ENCODE data around the gene TSPAN2. TPM values are rescaled to one million over a fixed set of nuclear protein-coding genes. Genes with fewer than 3 reads are reported as not detected.
A peak's percentile ranks its signal among the peaks of the same experiment; 100 is the strongest.

The TSPAN2 gene
- total RNA-seq, 1 experiment from 2014 or later = 0.69 TPM

- no peak for DNase-seq (ENCODE audit: low read depth)
Measured at GRCh38 chr1:115076384-115076915, 12.9 kb downstream of the TSPAN2 start.

DNA sequence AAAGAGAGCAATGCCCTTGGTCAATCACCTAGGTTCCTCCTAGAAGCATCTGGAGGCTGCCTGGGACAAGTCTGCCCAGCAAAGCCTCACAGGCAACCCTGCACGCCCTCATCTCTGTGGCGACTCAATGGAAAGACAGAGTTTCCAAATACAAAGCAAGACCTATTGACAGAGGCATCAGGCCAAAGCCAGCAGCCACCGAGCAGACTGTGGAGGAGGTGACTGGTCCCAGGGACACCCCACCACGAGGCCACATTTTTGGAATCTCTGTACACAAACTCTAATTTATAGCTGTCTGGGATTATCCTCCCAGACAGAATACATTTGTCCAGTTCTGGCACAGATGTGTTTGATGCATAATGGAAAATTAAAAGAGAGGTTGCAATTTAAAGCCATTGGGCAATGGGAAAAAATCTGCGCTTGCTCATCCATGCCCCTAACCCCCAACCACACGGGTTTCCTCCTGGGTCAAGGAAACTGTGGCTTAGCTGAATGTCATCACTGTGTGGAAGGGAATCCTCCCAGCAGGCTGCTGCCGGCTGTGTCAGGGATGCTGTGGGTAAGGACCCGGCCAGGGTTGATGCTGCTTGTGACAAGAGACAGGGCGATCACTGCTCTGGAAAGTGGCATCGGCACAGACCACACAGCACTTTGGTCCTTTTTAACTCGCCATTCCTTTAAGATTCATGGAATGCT is 14.3 kb downstream of the TSPAN2 start:
- DNase-seq (ENCODE audit: low read depth) = no peak

DNA sequence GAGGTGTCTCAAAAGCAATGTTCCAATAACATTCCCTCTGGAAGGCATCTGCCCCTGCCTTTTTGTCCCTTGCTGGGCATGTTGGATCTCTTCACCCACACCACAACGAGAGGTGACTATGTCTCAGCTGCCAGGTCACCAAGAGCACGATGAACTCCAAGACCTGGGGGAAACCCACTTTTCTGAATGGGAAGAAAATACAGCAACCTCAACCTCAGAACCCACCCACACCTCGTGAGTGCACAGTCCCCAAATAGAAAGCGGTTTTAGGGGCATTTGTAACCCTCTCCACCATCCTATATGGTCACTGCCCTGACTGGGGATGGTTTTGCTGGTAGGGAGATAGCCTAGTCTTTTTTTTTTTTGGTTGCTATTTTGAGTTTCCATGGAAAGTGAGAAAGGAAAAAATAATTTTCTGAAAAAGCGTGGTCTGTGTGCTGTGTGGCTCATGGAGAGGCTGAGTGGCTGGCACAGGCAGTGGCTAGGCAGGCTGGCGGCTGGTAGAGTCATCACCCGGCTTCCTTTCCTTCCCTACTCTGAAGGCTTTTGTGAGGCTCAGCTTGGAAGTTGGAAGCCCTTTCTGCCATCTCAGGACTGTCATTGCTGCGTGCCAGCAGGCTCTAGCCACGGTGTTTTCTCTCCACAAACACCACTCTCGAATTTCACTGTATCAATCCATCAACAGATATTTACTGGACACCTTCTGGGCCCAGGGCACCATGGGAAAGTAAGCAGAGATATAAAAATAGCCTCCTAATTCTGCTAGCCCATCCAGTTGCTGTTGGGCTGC is 15.8 kb downstream of the TSPAN2 start:
- no peak for DNase-seq (ENCODE audit: low read depth)

DNA sequence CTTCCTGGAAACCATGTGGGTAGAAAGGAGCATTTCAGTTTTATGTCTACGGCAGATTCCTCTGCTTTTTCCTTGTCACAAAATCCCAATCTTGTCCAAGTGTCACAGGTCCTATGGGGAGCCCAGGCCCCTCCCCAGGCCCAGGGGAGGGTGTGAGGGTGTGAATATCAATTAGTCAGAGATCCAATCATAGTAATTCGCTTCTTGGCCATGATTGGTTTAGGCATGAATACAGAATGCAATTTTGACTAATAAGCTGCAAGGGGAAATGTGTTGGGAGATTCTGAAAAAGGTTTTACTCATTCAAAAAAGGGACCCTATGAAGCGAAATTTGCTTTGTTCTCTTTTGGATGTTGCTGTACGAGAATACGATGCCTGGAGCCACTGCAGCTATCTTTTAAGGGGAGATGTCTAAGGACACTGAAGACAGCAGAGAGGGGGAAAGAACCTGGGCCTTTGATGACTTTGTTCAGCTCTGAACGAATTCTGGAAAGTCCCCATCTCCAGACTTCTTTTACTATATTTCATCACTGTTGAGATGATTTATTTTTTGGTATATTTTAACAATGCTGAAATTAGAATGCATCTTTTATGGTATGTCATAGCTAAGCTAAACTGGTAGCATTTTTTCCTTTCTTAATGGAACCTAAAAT is 18.2 kb downstream of the TSPAN2 start:
- DNase-seq (ENCODE audit: low read depth) = no peak

- DNase-seq (ENCODE audit: low read depth) = peak; percentile 57
Measured at GRCh38 chr1:115069659-115070308, 19.5 kb downstream of the TSPAN2 start.

DNA sequence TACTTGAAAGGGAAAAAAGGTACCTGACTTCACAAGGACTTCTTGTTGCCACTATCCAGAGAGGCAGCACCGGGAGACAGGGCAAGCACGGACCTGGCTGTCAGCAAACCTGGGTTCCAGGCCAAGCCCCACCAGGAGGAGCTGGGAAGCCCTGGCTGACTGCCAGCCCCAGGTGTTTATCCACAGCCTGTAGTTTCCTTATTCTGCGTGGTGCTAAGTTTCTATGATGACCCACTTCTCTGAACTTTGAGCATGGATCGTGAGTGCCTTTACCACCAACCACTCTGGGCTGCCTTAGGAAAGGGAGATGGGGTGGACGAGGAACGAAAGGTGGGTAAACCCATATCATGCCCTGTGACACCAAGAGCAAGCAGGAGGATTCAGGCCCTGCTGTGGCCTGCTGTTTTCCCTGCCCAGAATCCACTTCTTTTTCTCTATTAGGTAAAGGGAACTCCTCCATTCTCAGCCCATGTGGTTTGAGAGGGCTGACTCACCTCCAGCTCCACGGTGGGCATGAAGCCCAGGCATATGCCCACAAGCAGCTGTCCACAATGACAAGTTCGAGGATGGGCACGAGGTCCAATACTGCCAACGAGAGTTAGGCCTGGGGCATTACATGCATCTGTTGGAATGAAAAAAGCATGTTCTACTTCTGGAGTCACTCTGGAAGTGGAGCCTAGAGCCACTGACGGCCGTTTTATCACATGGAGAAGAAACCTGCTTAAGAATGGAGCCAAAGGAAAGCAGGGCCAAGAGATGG is 20.3 kb downstream of the TSPAN2 start:
- peak; percentile 97 for DNase-seq (ENCODE audit: low read depth)

GRCh38 chr1:115067161-115067859 is 22.0 kb downstream of the TSPAN2 start:
- DNase-seq (ENCODE audit: low read depth) = peak; percentile 94

DNA sequence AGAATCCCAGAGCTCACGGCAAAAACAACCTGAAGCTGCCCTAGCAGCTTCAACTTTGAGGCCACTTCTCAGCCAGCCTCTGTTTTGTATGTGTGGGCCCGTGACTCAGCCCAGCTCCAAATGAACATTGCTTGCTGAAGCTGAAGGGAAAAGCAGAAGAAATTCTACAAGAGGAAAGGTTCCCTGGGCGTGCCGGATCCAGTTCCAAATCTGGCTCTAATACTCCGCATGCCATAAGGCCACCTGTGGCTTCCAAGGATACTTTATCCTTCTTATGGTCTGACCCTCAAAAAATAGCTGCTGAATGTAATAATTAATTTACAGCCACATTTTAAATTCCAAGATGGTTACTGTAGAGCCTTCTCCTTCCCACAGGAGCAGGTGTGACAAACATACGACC is 24.3 kb downstream of the TSPAN2 start:
- DNase-seq (ENCODE audit: low read depth) = peak; percentile 54

DNA sequence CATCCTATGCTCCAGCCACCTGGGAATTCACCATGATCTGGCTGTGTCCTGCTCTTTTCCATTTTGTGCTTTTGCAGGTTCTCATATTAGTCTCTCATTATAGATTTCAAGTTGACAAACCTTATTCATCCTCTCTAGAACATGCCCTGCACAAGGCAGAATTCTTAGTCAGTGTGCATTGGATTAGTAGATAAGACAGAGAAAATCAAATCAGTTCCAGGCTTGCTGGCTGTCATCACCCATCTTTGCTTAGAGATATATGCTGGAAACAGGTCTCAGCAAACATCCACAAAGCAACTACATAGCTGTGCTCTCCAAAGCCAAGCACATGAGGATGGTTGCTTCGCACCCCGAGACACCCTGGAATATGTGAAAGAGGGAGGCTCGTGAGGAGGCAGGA is 24.8 kb downstream of the TSPAN2 start:
- DNase-seq (ENCODE audit: low read depth) = no peak

- peak; percentile 93 for DNase-seq (ENCODE audit: low read depth)
Measured at GRCh38 chr1:115063228-115063901, 25.9 kb downstream of the TSPAN2 start.

DNA sequence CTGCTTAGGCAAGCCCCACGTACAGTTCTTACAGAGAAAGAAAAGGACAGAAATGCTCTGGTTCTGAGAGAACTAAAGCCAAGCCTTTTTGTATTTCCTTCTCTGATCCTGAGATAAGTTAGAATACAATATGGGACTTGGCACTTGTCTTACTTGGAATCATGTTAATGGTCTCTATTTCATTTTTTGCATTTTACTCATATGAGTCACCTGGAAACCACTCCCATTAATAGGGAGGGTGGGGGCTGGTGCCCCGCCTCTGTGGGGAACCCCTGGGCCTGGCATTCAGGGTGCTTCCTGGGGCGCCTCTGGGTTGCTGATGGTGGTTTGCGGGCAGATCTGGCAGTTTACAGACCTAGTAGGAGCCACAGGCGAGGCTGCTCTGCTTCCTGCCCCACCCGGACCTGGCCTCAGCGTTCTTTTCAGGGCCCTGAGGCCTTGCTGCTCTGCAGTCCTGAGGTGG is 26.7 kb downstream of the TSPAN2 start:
- DNase-seq (ENCODE audit: low read depth) = peak; percentile 98

GRCh38 chr1:115060501-115060900 is 28.8 kb downstream of the TSPAN2 start:
- DNase-seq (ENCODE audit: low read depth) = no peak

- no peak for DNase-seq (ENCODE audit: low read depth)
Measured at GRCh38 chr1:115059316-115059715, 30.0 kb downstream of the TSPAN2 start.

- DNase-seq (ENCODE audit: low read depth) = no peak
Measured at GRCh38 chr1:115057661-115058254, 31.5 kb downstream of the TSPAN2 start.

DNA sequence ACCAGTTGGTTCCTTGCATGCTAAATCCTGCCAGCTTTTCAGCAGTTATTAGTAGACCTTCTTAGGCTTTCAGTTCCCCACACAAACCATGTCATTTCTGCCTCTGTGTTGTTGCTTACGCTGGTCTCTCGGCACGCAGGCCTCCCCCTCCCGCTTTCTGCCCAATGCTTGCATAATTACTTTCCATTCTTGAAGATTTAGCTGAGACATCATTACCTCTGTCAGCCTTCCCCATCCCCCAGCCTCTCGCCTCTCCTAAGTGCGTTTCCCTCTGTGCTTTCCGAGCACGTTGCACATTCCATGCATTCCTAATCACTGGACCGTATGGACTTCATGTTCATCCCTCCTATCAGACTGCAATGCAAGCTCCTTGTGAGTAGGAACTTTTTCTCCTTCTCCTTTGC is 32.9 kb downstream of the TSPAN2 start:
- peak; percentile 22 for DNase-seq (ENCODE audit: low read depth)

DNA sequence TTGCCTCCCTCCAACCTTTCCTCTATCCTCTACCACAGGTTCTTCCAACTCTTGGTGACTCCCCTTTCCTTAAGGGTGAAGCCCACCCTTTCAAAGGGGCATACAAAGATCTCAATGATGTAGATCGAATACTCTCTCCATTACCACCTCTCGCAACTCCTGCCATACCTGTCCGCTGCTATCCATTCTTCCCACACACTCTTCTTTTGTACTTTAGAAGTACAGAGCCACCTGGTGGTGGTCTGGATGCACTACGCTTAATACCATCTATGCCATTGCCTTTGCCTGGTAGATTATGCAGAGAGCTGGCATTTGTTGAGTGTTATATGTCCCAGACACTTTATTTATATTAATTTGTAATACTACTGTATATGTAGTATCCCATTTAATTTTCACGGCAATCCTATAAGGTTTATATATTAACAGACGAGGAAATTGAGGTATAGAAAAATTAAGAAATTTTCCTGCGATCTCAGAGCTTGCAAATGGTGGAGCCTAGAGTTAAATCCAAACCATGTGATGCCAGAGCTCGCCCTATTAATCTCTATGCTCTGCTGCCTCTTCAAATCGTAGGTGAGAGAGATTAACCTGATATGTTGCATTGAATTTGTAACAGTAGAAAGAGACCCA is 36.7 kb downstream of the TSPAN2 start:
- peak; percentile 65 for DNase-seq (ENCODE audit: low read depth)

- DNase-seq (ENCODE audit: low read depth) = no peak
Measured at GRCh38 chr1:115051850-115052249, 37.5 kb downstream of the TSPAN2 start.

DNA sequence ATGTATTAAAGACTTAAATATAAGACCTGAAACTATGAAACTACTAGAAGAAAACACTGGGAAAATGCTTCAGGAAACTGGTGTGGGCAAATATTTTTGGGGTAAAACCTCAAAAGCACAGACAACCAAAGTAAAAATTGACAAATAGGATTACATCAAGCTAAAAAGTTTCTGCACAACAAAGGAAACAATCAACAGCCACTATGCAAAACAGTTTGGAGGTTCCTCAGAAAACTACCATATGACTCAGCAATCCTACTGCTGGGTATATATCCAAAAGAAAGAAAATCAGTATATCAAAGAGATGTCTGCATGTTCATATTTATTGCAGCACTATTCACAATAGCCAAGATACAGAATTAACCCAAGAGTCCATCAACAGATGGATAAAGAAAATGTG is 42.6 kb downstream of the TSPAN2 start:
- no peak for DNase-seq (ENCODE audit: low read depth)

DNA sequence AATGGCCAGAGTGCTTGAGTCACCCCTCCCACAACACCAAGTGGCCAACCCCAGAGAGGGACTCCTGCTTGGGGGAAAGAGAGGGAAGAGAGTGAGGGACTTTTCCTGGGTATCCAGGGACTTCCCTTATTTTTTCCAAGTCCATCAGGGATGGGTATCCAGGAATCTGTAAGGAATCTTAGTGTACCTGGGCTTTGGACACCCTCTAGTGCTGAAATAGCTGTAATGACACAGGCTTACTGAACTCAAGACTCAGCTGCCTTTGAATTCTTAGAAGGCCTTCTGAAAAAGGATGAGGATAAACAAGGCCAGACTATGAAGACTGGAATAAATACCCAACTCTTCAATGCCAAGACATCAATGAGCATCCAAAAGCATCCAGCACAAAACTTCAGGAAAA is 47.6 kb downstream of the TSPAN2 start:
- peak; percentile 20 for DNase-seq (ENCODE audit: low read depth)

Measured in M059J (cell line).